Measurements from ENCODE around the gene NTM. TPM values are rescaled to one million over a fixed set of nuclear protein-coding genes. Genes with fewer than 3 reads are reported as not detected.

Gene NTM
- total and polyA plus RNA-seq, 4 experiments from 2014 or later: not detected

GRCh38 chr11:131903074-131903473 lies 532.7 kb downstream of the NTM start:
- Histone ChIP-seq H3K4me3 (ENCODE audit: low read length in 2 of 2) (no peak overlapping the region), H3K36me3 (ENCODE audit: insufficient read depth, low read length) (no peaks in the 10 kb centered on the region), H3K4me1 (ENCODE audit: insufficient read depth, low read length) (no peaks in the 10 kb centered on the region), H3K27me3 (ENCODE audit: insufficient read depth, low read length) (no peaks in the 10 kb centered on the region), H3K9me3 (ENCODE audit: control insufficient read depth in 1 of 2, low read length in 2 of 2) (no peaks in the 10 kb centered on the region), H3K27ac (ENCODE audit: low read depth, low read length) (no peak overlapping the region)
- POLR2A ChIA-PET (ENCODE audit: partially characterized antibody): no interaction called here
- no peak for DNase-seq
- Mint-ChIP-seq H3K27me3 (peaks cover under 1 to 7% of the 10 kb centered on the region in 2 donors), H3K9me3 (peaks cover 0 to 8% (median 0%) of the 10 kb centered on the region in 8 donors), H3K4me3 (no peak overlapping the region), H3K36me3 (no peaks in the 10 kb centered on the region), H3K4me1 (no peaks in the 10 kb centered on the region), H3K27ac (no peak overlapping the region)
- CTCF ChIA-PET (ENCODE audit: partially characterized antibody): no interaction called here
- intact Hi-C loops (cut with micrococcal nuclease): no loop called here

- intact Hi-C loops (cut with micrococcal nuclease): no loop called here
- H3K27ac ChIP-seq (ENCODE audit: low read depth, low read length): no peak overlapping the region
- Mint-ChIP-seq H3K4me1 (no peaks in the 10 kb centered on the region), H3K27ac (no peak overlapping the region), H3K36me3 (no peaks in the 10 kb centered on the region), H3K4me3 (no peak overlapping the region), H3K27me3 (peaks cover 11 to 19% of the 10 kb centered on the region in 2 donors), H3K9me3 (peaks cover 0 to 4% (median 0%) of the 10 kb centered on the region in 8 donors)
- POLR2A ChIA-PET (ENCODE audit: partially characterized antibody): no interaction called here
- H3K4me1 ChIP-seq (ENCODE audit: insufficient read depth, low read length): no peaks in the 10 kb centered on the region
- no peak for DNase-seq
- no peaks in the 10 kb centered on the region for H3K27me3 ChIP-seq (ENCODE audit: insufficient read depth, low read length)
- CTCF ChIA-PET (ENCODE audit: partially characterized antibody): no interaction called here
- no peak overlapping the region for H3K4me3 ChIP-seq (ENCODE audit: low read length in 2 of 2)
- no peaks in the 10 kb centered on the region for H3K9me3 ChIP-seq (ENCODE audit: control insufficient read depth in 1 of 2, low read length in 2 of 2)
- H3K36me3 ChIP-seq (ENCODE audit: insufficient read depth, low read length): no peaks in the 10 kb centered on the region
These were observed 534.3 kb downstream of the NTM start for GRCh38 chr11:131904756-131905155.

GRCh38 chr11:131906963-131907362 lies 536.5 kb downstream of the NTM start:
- POLR2A ChIA-PET (ENCODE audit: partially characterized antibody): no interaction called here
- Histone ChIP-seq H3K36me3 (ENCODE audit: insufficient read depth, low read length) (no peaks in the 10 kb centered on the region), H3K4me3 (ENCODE audit: low read length in 2 of 2) (no peak overlapping the region), H3K4me1 (ENCODE audit: insufficient read depth, low read length) (no peaks in the 10 kb centered on the region), H3K27ac (ENCODE audit: low read depth, low read length) (no peak overlapping the region), H3K9me3 (ENCODE audit: control insufficient read depth in 1 of 2, low read length in 2 of 2) (no peaks in the 10 kb centered on the region), H3K27me3 (ENCODE audit: insufficient read depth, low read length) (no peaks in the 10 kb centered on the region)
- intact Hi-C loops (cut with micrococcal nuclease): no loop called here
- Mint-ChIP-seq H3K36me3 (no peaks in the 10 kb centered on the region), H3K4me3 (no peak overlapping the region), H3K9me3 (peaks cover 0 to 4% (median 0%) of the 10 kb centered on the region in 8 donors), H3K27me3 (peaks cover 15 to 28% of the 10 kb centered on the region in 2 donors), H3K4me1 (peaks cover 0 to 4% (median under 1%) of the 10 kb centered on the region in 4 donors), H3K27ac (no peak overlapping the region)
- CTCF ChIA-PET (ENCODE audit: partially characterized antibody): no interaction called here
- no peak for DNase-seq

- Mint-ChIP-seq H3K4me1 (peaks cover 0 to 4% (median under 1%) of the 10 kb centered on the region in 4 donors), H3K36me3 (no peaks in the 10 kb centered on the region), H3K27me3 (peaks cover 15 to 29% of the 10 kb centered on the region in 2 donors), H3K4me3 (no peak overlapping the region), H3K9me3 (peaks cover 0 to 6% (median 3%) of the 10 kb centered on the region in 8 donors), H3K27ac (no peak overlapping the region)
- no peaks in the 10 kb centered on the region for H3K4me1 ChIP-seq (ENCODE audit: insufficient read depth, low read length)
- ChIA-PET POLR2A (ENCODE audit: partially characterized antibody) (no interaction called here), CTCF (ENCODE audit: partially characterized antibody) (no interaction called here)
- no peak for DNase-seq
- no peaks in the 10 kb centered on the region for H3K36me3 ChIP-seq (ENCODE audit: insufficient read depth, low read length)
- no peaks in the 10 kb centered on the region for H3K9me3 ChIP-seq (ENCODE audit: control insufficient read depth in 1 of 2, low read length in 2 of 2)
- no peak overlapping the region for H3K4me3 ChIP-seq (ENCODE audit: low read length in 2 of 2)
- intact Hi-C loops (cut with micrococcal nuclease): no loop called here
- no peaks in the 10 kb centered on the region for H3K27me3 ChIP-seq (ENCODE audit: insufficient read depth, low read length)
- no peak overlapping the region for H3K27ac ChIP-seq (ENCODE audit: low read depth, low read length)
These were observed 537.0 kb downstream of the NTM start for GRCh38 chr11:131907371-131907770.

GRCh38 chr11:131908316-131908715 lies 537.9 kb downstream of the NTM start:
- Mint-ChIP-seq H3K4me1 (peaks cover 0 to 4% (median under 1%) of the 10 kb centered on the region in 4 donors), H3K36me3 (no peaks in the 10 kb centered on the region), H3K27ac (no peak overlapping the region), H3K27me3 (peaks cover 19 to 32% of the 10 kb centered on the region in 2 donors), H3K4me3 (no peak overlapping the region), H3K9me3 (peaks cover 0 to 7% (median 4%) of the 10 kb centered on the region in 8 donors)
- Histone ChIP-seq H3K27ac (ENCODE audit: low read depth, low read length) (no peak overlapping the region), H3K9me3 (ENCODE audit: control insufficient read depth in 1 of 2, low read length in 2 of 2) (no peaks in the 10 kb centered on the region), H3K4me1 (ENCODE audit: insufficient read depth, low read length) (no peaks in the 10 kb centered on the region), H3K27me3 (ENCODE audit: insufficient read depth, low read length) (no peaks in the 10 kb centered on the region), H3K36me3 (ENCODE audit: insufficient read depth, low read length) (no peaks in the 10 kb centered on the region), H3K4me3 (ENCODE audit: low read length in 2 of 2) (no peak overlapping the region)
- POLR2A ChIA-PET (ENCODE audit: partially characterized antibody): no interaction called here
- intact Hi-C loops (cut with micrococcal nuclease): no loop called here
- no peak for DNase-seq
- CTCF ChIA-PET (ENCODE audit: partially characterized antibody): no interaction called here

GRCh38 chr11:131909426-131910177 lies 539.2 kb downstream of the NTM start:
- no peaks in the 10 kb centered on the region for H3K9me3 ChIP-seq (ENCODE audit: control insufficient read depth in 1 of 2, low read length in 2 of 2)
- H3K36me3 ChIP-seq (ENCODE audit: insufficient read depth, low read length): no peaks in the 10 kb centered on the region
- Mint-ChIP-seq H3K27ac (no peak overlapping the region), H3K36me3 (no peaks in the 10 kb centered on the region), H3K9me3 (peaks cover 0 to 9% (median 4%) of the 10 kb centered on the region in 8 donors), H3K4me3 (no peak overlapping the region), H3K27me3 (peaks cover 22 to 32% of the 10 kb centered on the region in 2 donors), H3K4me1 (peaks cover 0 to 4% (median 2%) of the 10 kb centered on the region in 4 donors)
- H3K4me1 ChIP-seq (ENCODE audit: insufficient read depth, low read length): no peaks in the 10 kb centered on the region
- ChIA-PET CTCF (ENCODE audit: partially characterized antibody) (no interaction called here), POLR2A (ENCODE audit: partially characterized antibody) (no interaction called here)
- intact Hi-C loops (cut with micrococcal nuclease): no loop called here
- H3K27me3 ChIP-seq (ENCODE audit: insufficient read depth, low read length): no peaks in the 10 kb centered on the region
- DNase-seq: no peak
- H3K4me3 ChIP-seq (ENCODE audit: low read length in 2 of 2): no peak overlapping the region
- no peak overlapping the region for H3K27ac ChIP-seq (ENCODE audit: low read depth, low read length)

- intact Hi-C loops (cut with micrococcal nuclease): no loop called here
- no peaks in the 10 kb centered on the region for H3K36me3 ChIP-seq (ENCODE audit: insufficient read depth, low read length)
- ChIA-PET CTCF (ENCODE audit: partially characterized antibody) (no interaction called here), POLR2A (ENCODE audit: partially characterized antibody) (no interaction called here)
- no peak overlapping the region for H3K27ac Mint-ChIP-seq
- peaks cover 22 to 32% of the 10 kb centered on the region in 2 donors for H3K27me3 Mint-ChIP-seq
- H3K9me3 Mint-ChIP-seq: peaks cover 0 to 11% (median 4%) of the 10 kb centered on the region in 8 donors
- no peaks in the 10 kb centered on the region for H3K27me3 ChIP-seq (ENCODE audit: insufficient read depth, low read length)
- H3K4me3 ChIP-seq (ENCODE audit: low read length in 2 of 2): no peak overlapping the region
- no peaks in the 10 kb centered on the region for H3K9me3 ChIP-seq (ENCODE audit: control insufficient read depth in 1 of 2, low read length in 2 of 2)
- no peaks in the 10 kb centered on the region for H3K4me1 ChIP-seq (ENCODE audit: insufficient read depth, low read length)
- H3K27ac ChIP-seq (ENCODE audit: low read depth, low read length): no peak overlapping the region
- peaks cover 0 to 4% (median 2%) of the 10 kb centered on the region in 4 donors for H3K4me1 Mint-ChIP-seq
- H3K36me3 Mint-ChIP-seq: no peaks in the 10 kb centered on the region
- H3K4me3 Mint-ChIP-seq: no peak overlapping the region
- DNase-seq: no peak
These were observed 539.7 kb downstream of the NTM start for GRCh38 chr11:131910178-131910522.

All from CD4-positive, alpha-beta memory T cell (primary cell).